T-helper 1 cell treated with Interleukin-12 subunit alpha and Interleukin-12 subunit beta and Interleukin-4 antibody, amounts not matched to agents 30 μg/mL and 1 μg/mL, for 36 hours (primary cell): ENCODE results near the gene C12orf75.
"Not testable (repeated sequence)": the region's sequence is repeated elsewhere in the genome, so short reads cannot be mapped to it uniquely, and the experiment has no call there.

Experiments
- H3K27ac Mint-ChIP-seq: one replicate; pipeline ENCODE4 v1.8.0; 2021; ENCODE audit warnings: mild to moderate bottlenecking, mixed read lengths
- H3K27me3 Mint-ChIP-seq: one replicate; pipeline ENCODE4 v1.8.0; 2021; ENCODE audit warnings: low read depth, mixed read lengths
- H3K36me3 Mint-ChIP-seq: one replicate; pipeline ENCODE4 v1.8.0; 2021; ENCODE audit warnings: low read depth, mixed read lengths
- H3K4me1 Mint-ChIP-seq: one replicate; pipeline ENCODE4 v1.8.0; 2021; ENCODE audit warnings: low read depth, mixed read lengths
- H3K4me3 Mint-ChIP-seq: one replicate; pipeline ENCODE4 v1.8.0; 2021; ENCODE audit warnings: mild to moderate bottlenecking, moderate library complexity, mixed read lengths
- H3K9me3 Mint-ChIP-seq: one replicate; pipeline ENCODE4 v1.8.0; 2021; ENCODE audit warnings: mixed read lengths

C12orf75 gene

GRCh38 chr12:105393587-105393986, 63.1 kb downstream of the C12orf75 start:
- Mint-ChIP-seq H3K4me1 (peaks cover 5% of the 10 kb centered on the region), H3K4me3 (no peak overlapping the region), H3K36me3 (peaks cover 9% of the 10 kb centered on the region), H3K27ac (no peak overlapping the region), H3K9me3 (peaks cover 18% of the 10 kb centered on the region), H3K27me3 (no peaks in the 10 kb centered on the region)

GRCh38 chr12:105396024-105396423, 65.5 kb downstream of the C12orf75 start:
- Mint-ChIP-seq H3K4me1 (peaks cover 5% of the 10 kb centered on the region), H3K27ac (no peak overlapping the region), H3K27me3 (no peaks in the 10 kb centered on the region), H3K36me3 (peaks cover 20% of the 10 kb centered on the region), H3K9me3 (peaks cover 25% of the 10 kb centered on the region), H3K4me3 (no peak overlapping the region)

GRCh38 chr12:105396983-105397382, 66.5 kb downstream of the C12orf75 start:
- Mint-ChIP-seq H3K9me3 (peaks cover 28% of the 10 kb centered on the region), H3K4me1 (peaks cover 1% of the 10 kb centered on the region), H3K4me3 (no peak overlapping the region), H3K36me3 (peaks cover 20% of the 10 kb centered on the region), H3K27ac (no peak overlapping the region), H3K27me3 (no peaks in the 10 kb centered on the region)

GRCh38 chr12:105398930-105399329, 68.4 kb downstream of the C12orf75 start:
- Mint-ChIP-seq H3K4me3 (no peak overlapping the region), H3K27me3 (no peaks in the 10 kb centered on the region), H3K9me3 (peaks cover 29% of the 10 kb centered on the region), H3K4me1 (no peaks in the 10 kb centered on the region), H3K36me3 (peaks cover 26% of the 10 kb centered on the region), H3K27ac (no peak overlapping the region)

GRCh38 chr12:105399428-105400081, 69.1 kb downstream of the C12orf75 start:
- H3K27ac Mint-ChIP-seq, result no peak overlapping the region
- peaks cover 28% of the 10 kb centered on the region for H3K36me3 Mint-ChIP-seq
- H3K9me3 Mint-ChIP-seq, result peaks cover 35% of the 10 kb centered on the region
- no peak overlapping the region for H3K4me3 Mint-ChIP-seq
- H3K27me3 Mint-ChIP-seq, result no peaks in the 10 kb centered on the region
- no peaks in the 10 kb centered on the region for H3K4me1 Mint-ChIP-seq

- H3K36me3 Mint-ChIP-seq, result peaks cover 28% of the 10 kb centered on the region
- no peaks in the 10 kb centered on the region for H3K27me3 Mint-ChIP-seq
- no peaks in the 10 kb centered on the region for H3K4me1 Mint-ChIP-seq
- H3K9me3 Mint-ChIP-seq, result peaks cover 36% of the 10 kb centered on the region
- no peak overlapping the region for H3K27ac Mint-ChIP-seq
- no peak overlapping the region for H3K4me3 Mint-ChIP-seq
Observed at GRCh38 chr12:105400227-105400626, 69.7 kb downstream of the C12orf75 start.

- Mint-ChIP-seq H3K27me3 (no peaks in the 10 kb centered on the region), H3K27ac (no peak overlapping the region), H3K36me3 (peaks cover 30% of the 10 kb centered on the region), H3K9me3 (peaks cover 36% of the 10 kb centered on the region), H3K4me3 (no peak overlapping the region), H3K4me1 (no peaks in the 10 kb centered on the region)
Observed at GRCh38 chr12:105401198-105401597, 70.7 kb downstream of the C12orf75 start.

- Mint-ChIP-seq H3K4me3 (no peak overlapping the region), H3K9me3 (peaks cover 30% of the 10 kb centered on the region), H3K4me1 (no peaks in the 10 kb centered on the region), H3K36me3 (peaks cover 28% of the 10 kb centered on the region), H3K27ac (no peak overlapping the region), H3K27me3 (no peaks in the 10 kb centered on the region)
Observed at GRCh38 chr12:105402366-105402765, 71.9 kb downstream of the C12orf75 start.

GRCh38 chr12:105403095-105403494, 72.6 kb downstream of the C12orf75 start:
- Mint-ChIP-seq H3K4me3 (no peak overlapping the region), H3K36me3 (peaks cover 26% of the 10 kb centered on the region), H3K9me3 (peaks cover 23% of the 10 kb centered on the region), H3K4me1 (no peaks in the 10 kb centered on the region), H3K27me3 (no peaks in the 10 kb centered on the region), H3K27ac (no peak overlapping the region)

GRCh38 chr12:105404134-105404533, 73.6 kb downstream of the C12orf75 start:
- not testable (repeated sequence) for H3K4me3 Mint-ChIP-seq, H3K27me3 Mint-ChIP-seq, H3K27ac Mint-ChIP-seq, H3K4me1 Mint-ChIP-seq
- Mint-ChIP-seq H3K36me3 (peaks cover 16% of the 10 kb centered on the region), H3K9me3 (peaks cover 15% of the 10 kb centered on the region)

- H3K27me3 Mint-ChIP-seq, result no peaks in the 10 kb centered on the region
- no peak overlapping the region for H3K27ac Mint-ChIP-seq
- H3K4me3 Mint-ChIP-seq, result no peak overlapping the region
- peaks cover 8% of the 10 kb centered on the region for H3K4me1 Mint-ChIP-seq
- H3K9me3 Mint-ChIP-seq, result peaks cover 10% of the 10 kb centered on the region
- peaks cover 9% of the 10 kb centered on the region for H3K36me3 Mint-ChIP-seq
Observed at GRCh38 chr12:105406497-105406896, 76.0 kb downstream of the C12orf75 start.

GRCh38 chr12:105409279-105409678, 78.8 kb downstream of the C12orf75 start:
- H3K4me3 Mint-ChIP-seq, result no peak overlapping the region
- H3K27me3 Mint-ChIP-seq, result peaks cover 4% of the 10 kb centered on the region
- H3K4me1 Mint-ChIP-seq, result peaks cover 8% of the 10 kb centered on the region
- H3K27ac Mint-ChIP-seq, result no peak overlapping the region
- peaks cover 4% of the 10 kb centered on the region for H3K9me3 Mint-ChIP-seq
- peaks cover 4% of the 10 kb centered on the region for H3K36me3 Mint-ChIP-seq

- peaks cover 1% of the 10 kb centered on the region for H3K36me3 Mint-ChIP-seq
- no peaks in the 10 kb centered on the region for H3K9me3 Mint-ChIP-seq
- peak overlapping the region; percentile 3 for H3K4me3 Mint-ChIP-seq
- no peak overlapping the region for H3K27ac Mint-ChIP-seq
- peaks cover 4% of the 10 kb centered on the region for H3K27me3 Mint-ChIP-seq
- peaks cover 8% of the 10 kb centered on the region for H3K4me1 Mint-ChIP-seq
Observed at GRCh38 chr12:105409801-105410471, 79.4 kb downstream of the C12orf75 start.

GRCh38 chr12:105413911-105414487, 83.5 kb downstream of the C12orf75 start:
- H3K4me1 Mint-ChIP-seq, result peaks cover 8% of the 10 kb centered on the region

GRCh38 chr12:105417732-105418131, 87.2 kb downstream of the C12orf75 start:
- Mint-ChIP-seq H3K36me3 (no peaks in the 10 kb centered on the region), H3K9me3 (no peaks in the 10 kb centered on the region), H3K27ac (no peak overlapping the region), H3K27me3 (peaks cover 3% of the 10 kb centered on the region), H3K4me3 (no peak overlapping the region), H3K4me1 (no peaks in the 10 kb centered on the region)

More at GRCh38 chr12:105413911-105414487, 83.5 kb downstream of the C12orf75 start:
- Mint-ChIP-seq H3K27me3 (peaks cover 7% of the 10 kb centered on the region), H3K27ac (no peak overlapping the region), H3K4me3 (no peak overlapping the region), H3K36me3 (no peaks in the 10 kb centered on the region), H3K9me3 (no peaks in the 10 kb centered on the region)
